ENCODE results near the gene CHCHD6.
A peak's percentile ranks its signal among the peaks of the same experiment; 100 is the strongest.

Gene CHCHD6

DNA sequence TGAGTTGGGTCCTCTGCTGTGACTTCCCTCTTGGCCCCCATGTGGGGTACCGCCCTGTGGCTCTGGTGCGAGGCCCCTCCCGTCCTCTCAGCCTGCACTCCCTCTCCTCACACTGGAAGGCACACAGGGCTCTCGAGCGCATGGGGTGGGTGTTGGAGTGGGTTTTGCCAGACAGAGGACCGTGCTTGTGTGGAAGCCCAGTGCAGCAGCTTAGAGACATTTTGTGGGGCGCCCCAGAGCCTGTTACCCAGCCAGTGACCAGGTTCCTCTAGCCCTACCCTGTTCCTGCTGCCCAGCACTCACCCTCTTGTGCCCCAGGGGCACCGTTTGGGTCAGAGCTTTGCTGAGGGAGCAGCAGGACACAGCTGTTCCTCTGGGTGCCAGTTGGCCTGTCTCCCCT lies 288.7 kb downstream of the CHCHD6 start:
- no peak overlapping the region for H3K4me3 ChIP-seq
- peak overlapping the region in 1 of 2 donors; percentile 47 for H3K27ac ChIP-seq
- TF ChIP-seq, protein P1, sequence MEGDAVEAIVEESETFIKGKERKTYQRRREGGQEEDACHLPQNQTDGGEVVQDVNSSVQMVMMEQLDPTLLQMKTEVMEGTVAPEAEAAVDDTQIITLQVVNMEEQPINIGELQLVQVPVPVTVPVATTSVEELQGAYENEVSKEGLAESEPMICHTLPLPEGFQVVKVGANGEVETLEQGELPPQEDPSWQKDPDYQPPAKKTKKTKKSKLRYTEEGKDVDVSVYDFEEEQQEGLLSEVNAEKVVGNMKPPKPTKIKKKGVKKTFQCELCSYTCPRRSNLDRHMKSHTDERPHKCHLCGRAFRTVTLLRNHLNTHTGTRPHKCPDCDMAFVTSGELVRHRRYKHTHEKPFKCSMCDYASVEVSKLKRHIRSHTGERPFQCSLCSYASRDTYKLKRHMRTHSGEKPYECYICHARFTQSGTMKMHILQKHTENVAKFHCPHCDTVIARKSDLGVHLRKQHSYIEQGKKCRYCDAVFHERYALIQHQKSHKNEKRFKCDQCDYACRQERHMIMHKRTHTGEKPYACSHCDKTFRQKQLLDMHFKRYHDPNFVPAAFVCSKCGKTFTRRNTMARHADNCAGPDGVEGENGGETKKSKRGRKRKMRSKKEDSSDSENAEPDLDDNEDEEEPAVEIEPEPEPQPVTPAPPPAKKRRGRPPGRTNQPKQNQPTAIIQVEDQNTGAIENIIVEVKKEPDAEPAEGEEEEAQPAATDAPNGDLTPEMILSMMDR (IDR thresholded peaks at IDR 0.05): no peak
- no peak for DNase-seq (ENCODE audit: low spot score)

DNA sequence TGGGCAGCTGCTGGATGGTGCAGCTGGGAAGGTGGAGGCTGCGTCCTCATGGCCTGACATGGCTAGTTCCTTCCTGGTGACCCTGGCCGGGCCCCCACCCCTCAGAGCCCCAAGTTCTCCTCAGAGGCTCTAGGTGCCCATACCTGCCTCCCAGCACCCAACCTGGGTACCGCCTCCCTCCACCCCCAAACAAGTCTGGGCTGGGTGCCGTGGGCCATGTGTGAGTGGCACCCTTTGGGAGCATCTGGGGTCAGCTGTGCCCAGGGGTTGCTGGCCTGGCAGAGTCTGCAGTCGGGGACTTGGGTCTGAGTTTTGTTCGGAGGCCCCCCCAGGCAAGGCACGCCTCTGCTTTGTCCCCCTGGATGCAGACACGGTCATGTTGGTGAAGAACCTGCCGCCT lies 289.4 kb downstream of the CHCHD6 start:
- TF ChIP-seq, protein P1 (IDR thresholded peaks at IDR 0.05): no peak
- Histone ChIP-seq H3K4me3 (no peak overlapping the region), H3K27ac (peak overlapping the region in 1 of 2 donors; percentile 47)
- DNase-seq (ENCODE audit: low spot score): no peak

DNA sequence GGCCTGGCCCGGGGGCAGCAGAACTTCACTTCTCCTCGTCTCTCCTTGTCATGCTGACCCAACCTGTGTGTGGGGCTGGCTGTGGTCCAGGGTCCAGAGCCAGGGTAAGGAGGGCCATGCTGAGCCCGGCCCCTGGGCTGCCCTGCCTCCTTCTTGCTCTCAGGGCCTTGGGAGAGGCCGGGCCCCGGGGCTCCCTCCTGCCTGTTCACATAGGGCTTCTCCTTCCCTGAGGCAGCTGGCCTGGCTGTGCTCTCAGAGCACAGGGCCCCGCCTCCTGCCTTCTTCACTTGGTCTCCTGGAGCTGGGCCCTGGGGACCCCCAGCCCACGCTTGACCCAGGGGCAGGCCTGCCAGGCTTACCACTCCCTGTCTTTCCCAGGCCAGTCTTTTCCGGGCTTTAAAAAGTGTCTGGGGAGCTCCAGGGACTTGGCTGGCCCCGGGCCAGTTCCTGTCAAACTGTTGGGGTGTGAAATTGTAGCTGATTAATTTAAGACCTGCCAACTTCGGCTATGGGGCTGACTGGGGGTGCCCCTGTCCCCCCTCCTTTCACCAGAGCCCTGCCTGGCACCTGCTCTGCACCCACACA lies 290.7 kb downstream of the CHCHD6 start:
- DNase-seq (ENCODE audit: low spot score): no peak
- peak overlapping the region; percentile 38 to 82 for H3K27ac ChIP-seq

DNA sequence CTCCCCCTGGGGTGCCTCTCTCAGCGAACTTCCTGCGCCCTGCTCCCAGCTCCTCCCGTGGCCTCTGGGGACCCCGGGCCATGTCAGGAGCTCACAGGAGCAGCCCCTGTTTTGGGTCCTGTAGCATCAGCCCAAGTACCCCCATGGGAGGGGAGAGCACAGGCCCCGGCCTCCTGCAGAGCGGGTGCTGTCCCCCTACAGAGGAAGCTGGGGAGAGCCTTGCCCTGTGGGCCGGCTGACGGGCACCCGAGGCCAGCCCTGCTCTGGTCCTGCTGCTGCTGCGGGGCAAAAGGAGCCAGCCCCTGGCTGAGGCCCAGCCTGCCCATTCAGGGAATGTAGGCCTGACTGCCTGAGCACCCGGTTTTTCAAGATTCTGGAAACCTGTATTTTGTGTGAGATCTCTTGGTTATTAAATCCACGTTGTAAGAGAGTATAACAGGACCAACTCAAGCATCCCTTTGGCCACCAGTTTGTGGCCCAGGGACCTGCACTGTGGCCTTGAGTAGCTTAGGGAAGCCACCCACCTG lies 291.3 kb downstream of the CHCHD6 start:
- no peak overlapping the region for H3K4me3 ChIP-seq
- DNase-seq (ENCODE audit: low spot score): no peak
- H3K27ac ChIP-seq: peak overlapping the region; percentile 38 to 82
- TF ChIP-seq, protein P1 (IDR thresholded peaks at IDR 0.05): no peak

More for the DNA sequence above, 290.7 kb downstream of the CHCHD6 start:
- no peak overlapping the region for H3K4me3 ChIP-seq
- TF ChIP-seq, protein P1 (IDR thresholded peaks at IDR 0.05): no peak

DNA sequence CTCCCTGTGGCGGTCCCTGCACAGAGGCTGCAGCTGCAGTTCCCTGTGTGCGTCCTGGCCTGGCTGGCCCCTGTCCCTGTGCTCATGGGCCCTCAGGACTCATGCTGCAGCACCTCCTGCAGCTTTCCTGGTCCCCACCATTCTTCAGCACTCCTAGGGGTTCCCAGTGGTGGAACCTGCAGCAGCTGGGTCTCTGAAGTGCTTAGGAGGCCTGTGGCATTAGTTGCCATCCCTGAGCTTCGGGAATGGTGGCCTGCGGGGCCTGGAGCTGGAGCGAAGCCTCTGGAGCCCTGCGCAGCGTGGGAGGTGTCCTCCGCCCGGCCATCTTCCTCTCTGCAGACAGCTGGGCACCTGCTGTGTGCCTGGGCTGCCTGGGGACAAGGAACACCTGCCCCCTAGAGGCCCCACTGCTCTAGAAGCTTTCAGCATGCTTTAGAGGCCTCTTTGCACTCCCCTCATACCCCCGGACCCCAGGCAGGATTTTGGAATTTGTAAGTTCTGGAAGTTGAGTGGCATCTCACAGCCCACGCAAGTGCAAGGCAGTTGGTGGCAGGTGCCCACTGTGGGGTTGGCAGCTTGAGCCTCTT lies 292.0 kb downstream of the CHCHD6 start:
- TF ChIP-seq, protein P1 (IDR thresholded peaks at IDR 0.05): no peak
- Histone ChIP-seq H3K4me3 (no peak overlapping the region), H3K27ac (no peak overlapping the region)
- no peak for DNase-seq (ENCODE audit: low spot score)

DNA sequence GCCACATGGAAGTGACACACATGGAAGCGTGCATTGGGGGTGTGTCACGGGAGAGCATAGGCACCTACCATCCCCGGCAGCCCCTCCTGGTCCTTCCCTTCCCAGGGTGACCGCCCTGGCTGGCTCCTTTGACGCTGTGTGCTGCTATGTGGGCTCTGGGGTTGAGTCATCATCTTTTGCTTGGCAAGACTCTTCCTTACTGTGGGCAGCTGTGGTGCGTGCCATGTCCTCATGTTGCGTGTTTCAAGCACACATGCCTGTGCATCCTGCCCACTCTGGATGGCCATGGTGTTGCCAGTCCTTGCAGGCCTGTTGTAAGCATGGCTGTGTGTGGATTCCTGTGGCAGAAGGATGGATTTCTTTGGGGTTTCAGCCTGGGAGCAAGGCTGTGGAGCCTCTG lies 292.9 kb downstream of the CHCHD6 start:
- DNase-seq (ENCODE audit: low spot score): no peak
- TF ChIP-seq, protein P1 (IDR thresholded peaks at IDR 0.05): no peak
- H3K4me3 ChIP-seq: no peak overlapping the region
- peak overlapping the region in 1 of 2 donors; percentile 45 for H3K27ac ChIP-seq

Measured in coronary artery (tissue), 2 donors.